Loucy (cell line): ENCODE measurements around the gene RPL22.

Source experiments
- CTCF ChIP-seq: fragments of 200-600 bp; sonication (generic); conservative IDR thresholded peaks from 2 replicates; pipeline ENCODE4 v1.5.1; 2014; ENCODE audit warnings: mild to moderate bottlenecking, antibody characterized with exemption, low read length
- EZH2phosphoT487 ChIP-seq: fragments of 200-600 bp; IDR thresholded peaks from 2 replicates; pipeline ENCODE4 v1.6.1; 2018; ENCODE audit warnings: antibody characterized with exemption, mild to moderate bottlenecking, moderate library complexity, borderline replicate concordance

GRCh38 chr1:6168947-6169586 is 30.3 kb downstream of the RPL22 start:
- TF ChIP-seq CTCF (no peak), EZH2phosphoT487 (no peak)
